WERI-Rb-1 (cell line): Measurements from ENCODE around the gene NPLOC4.
"Not testable (repeated sequence)": the region's sequence is repeated elsewhere in the genome, so short reads cannot be mapped to it uniquely, and the experiment has no call there.

Source experiments
- DNase-seq: peaks from one replicate; pipeline ENCODE4 v3.0.0-alpha.2; 2020
- H3K27ac ChIP-seq: fragments of 250-450 bp; sonication (Bioruptor Pico); 2 replicates; pipeline ENCODE4 v1.5.1; 2020; ENCODE audit warnings: mild to moderate bottlenecking, moderate library complexity
- H3K27me3 ChIP-seq: fragments of 250-450 bp; sonication (Bioruptor Pico); 2 replicates; pipeline ENCODE4 v1.5.1; 2021; ENCODE audit warnings: mild to moderate bottlenecking, low read depth, moderate library complexity; ENCODE audit not compliant: insufficient read depth, severe bottlenecking
- H3K36me3 ChIP-seq: fragments of 250-450 bp; sonication (Bioruptor Pico); 2 replicates; pipeline ENCODE4 v1.5.1; 2020; ENCODE audit warnings: mild to moderate bottlenecking, moderate library complexity
- H3K4me3 ChIP-seq: 2 replicates; pipeline ENCODE4 v1.5.1; 2011; ENCODE audit warnings: low read depth, mild to moderate bottlenecking, control low read depth, low read length
- H3K9me3 ChIP-seq: fragments of 250-450 bp; sonication (Bioruptor Pico); 2 replicates; pipeline ENCODE4 v1.5.1; 2021; ENCODE audit warnings: mild to moderate bottlenecking, moderate library complexity; ENCODE audit not compliant: severe bottlenecking
- TF ChIP-seq, protein P1 (sequence below): IDR thresholded peaks from 2 replicates; pipeline ENCODE4 v1.5.1; 2011; ENCODE audit warnings: low read depth, mild to moderate bottlenecking, control low read depth, inconsistent platforms, low read length

Gene NPLOC4

DNA sequence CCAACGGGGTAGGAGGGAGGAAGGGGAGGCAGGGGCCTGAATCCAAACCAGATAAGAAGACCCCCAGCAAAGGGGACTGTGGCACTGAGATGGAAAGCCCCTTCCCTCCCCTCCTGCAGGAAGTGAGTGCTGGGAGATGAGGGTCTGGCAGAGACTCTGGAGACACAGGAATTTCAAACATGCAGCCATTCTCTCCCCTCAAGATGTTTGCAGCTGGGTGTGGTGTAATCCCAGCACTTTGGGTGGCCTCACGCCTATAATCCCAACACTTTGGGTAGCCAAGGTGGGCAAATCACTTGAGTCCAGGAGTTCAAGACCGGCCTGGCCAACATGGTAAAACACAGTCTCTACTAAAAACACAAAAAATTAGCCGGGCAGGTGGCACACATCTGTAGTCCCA, 50.8 kb downstream of the NPLOC4 start:
- Histone ChIP-seq H3K9me3 (no peaks in the 10 kb centered on the region), H3K4me3 (no peak overlapping the region), H3K36me3 (peaks cover 94% of the 10 kb centered on the region), H3K27me3 (no peaks in the 10 kb centered on the region), H3K27ac (no peak overlapping the region)
- no peak for DNase-seq
- TF ChIP-seq, protein P1, sequence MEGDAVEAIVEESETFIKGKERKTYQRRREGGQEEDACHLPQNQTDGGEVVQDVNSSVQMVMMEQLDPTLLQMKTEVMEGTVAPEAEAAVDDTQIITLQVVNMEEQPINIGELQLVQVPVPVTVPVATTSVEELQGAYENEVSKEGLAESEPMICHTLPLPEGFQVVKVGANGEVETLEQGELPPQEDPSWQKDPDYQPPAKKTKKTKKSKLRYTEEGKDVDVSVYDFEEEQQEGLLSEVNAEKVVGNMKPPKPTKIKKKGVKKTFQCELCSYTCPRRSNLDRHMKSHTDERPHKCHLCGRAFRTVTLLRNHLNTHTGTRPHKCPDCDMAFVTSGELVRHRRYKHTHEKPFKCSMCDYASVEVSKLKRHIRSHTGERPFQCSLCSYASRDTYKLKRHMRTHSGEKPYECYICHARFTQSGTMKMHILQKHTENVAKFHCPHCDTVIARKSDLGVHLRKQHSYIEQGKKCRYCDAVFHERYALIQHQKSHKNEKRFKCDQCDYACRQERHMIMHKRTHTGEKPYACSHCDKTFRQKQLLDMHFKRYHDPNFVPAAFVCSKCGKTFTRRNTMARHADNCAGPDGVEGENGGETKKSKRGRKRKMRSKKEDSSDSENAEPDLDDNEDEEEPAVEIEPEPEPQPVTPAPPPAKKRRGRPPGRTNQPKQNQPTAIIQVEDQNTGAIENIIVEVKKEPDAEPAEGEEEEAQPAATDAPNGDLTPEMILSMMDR: no peak

DNA sequence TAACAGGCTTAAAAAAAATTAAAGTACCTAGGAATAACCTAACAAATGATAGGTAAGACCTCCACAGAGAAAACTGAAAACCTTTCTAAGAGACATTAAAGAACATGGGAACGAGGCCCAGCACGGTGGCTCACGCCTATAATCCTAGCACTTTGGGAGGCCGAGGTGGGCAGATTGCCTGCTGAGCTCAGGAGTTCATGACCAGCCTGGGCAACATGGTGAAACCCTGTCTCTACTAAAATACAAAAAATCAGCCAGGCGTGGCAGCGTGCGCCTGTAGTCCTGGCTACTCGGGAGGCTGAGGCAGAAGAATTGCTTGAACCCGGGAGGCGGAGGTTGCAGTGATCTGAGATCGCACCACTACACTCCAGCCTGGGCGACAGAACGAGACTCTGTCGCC, 52.1 kb downstream of the NPLOC4 start:
- not testable (repeated sequence) for DNase-seq, H3K27me3 ChIP-seq, H3K4me3 ChIP-seq, H3K27ac ChIP-seq, H3K9me3 ChIP-seq
- H3K36me3 ChIP-seq: peaks cover 92% of the 10 kb centered on the region

DNA sequence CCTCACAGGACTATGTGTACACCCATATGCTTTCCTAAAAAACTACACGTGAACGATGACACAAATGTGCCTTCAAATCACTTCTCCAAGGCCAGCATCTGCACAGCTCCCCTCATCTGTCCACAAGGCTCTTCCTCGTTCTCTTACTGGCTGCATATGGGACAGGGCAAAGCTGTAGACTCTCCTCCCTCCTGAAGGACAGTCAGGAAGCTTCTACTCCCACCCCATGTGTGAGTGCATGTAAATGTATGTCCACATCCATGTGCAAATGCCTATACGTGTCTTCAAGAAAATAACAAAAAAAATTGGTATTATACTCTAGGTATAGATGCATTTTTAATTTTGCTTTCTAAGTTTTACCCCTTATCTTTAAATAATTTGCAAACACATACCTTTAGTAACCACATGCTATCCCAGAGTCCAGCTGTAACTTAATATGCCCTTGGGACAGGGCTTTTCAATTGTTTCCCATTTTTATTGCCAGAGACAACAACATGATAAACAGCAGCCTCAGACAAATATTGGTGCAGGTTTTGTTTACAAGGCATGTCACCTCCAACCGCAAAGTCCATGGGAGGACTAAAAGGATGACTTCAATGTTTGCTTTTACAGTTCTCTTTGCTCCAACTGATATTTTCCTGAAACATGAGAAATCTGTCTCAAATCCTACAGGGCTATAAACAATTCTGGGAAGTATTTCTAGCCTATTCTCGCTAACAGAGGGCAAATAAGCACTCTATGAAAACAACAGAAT, 53.1 kb downstream of the NPLOC4 start:
- no peak overlapping the region for H3K27ac ChIP-seq

DNA sequence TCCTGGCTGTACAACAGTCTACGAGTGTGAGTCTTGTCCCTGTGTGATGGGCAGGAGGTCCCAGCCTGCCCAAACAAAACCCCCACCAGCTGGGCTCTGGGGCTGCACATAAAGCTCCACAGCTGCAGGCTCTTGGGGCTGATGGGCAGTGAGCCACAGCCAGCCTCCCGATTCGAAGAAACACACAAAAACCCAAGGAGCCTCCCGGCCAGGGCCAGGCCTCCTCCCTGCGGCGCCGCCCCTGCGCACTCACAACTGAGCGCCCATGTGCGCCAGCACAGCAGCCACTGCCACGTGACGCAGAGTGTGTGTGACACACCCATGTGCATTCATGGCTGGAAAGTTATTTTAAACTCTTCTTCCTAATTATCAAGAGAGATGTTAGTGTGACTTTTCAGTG, 54.2 kb downstream of the NPLOC4 start:
- no peak for DNase-seq
- Histone ChIP-seq H3K27ac (no peak overlapping the region), H3K4me3 (no peak overlapping the region), H3K9me3 (no peaks in the 10 kb centered on the region), H3K36me3 (peaks cover 92% of the 10 kb centered on the region), H3K27me3 (no peaks in the 10 kb centered on the region)
- TF ChIP-seq, protein P1: no peak

More for the DNA sequence above, 53.1 kb downstream of the NPLOC4 start:
- no peaks in the 10 kb centered on the region for H3K27me3 ChIP-seq
- peaks cover 92% of the 10 kb centered on the region for H3K36me3 ChIP-seq
- no peak overlapping the region for H3K4me3 ChIP-seq
- no peak for DNase-seq
- H3K9me3 ChIP-seq: no peaks in the 10 kb centered on the region
- TF ChIP-seq, protein P1: no peak

DNA sequence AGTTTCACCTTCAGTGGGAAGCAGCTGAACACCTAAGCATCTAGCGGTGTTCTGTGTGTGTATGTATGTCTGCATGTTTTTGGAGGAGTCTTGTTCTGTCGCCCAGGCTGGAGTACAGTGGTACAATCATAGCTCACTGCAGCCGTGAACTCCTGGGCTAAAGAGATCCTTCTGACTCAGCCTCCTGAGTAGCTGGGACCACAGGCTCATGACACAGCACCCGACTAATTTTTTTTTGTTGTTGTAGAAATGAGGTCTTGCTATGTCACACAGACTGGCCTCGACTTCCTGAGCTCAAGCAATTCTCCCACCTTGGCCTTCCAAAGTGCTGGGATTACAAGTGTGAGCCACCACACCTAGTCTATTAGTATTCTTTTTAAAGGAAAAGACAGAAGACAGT, 54.6 kb downstream of the NPLOC4 start:
- no peaks in the 10 kb centered on the region for H3K27me3 ChIP-seq
- no peaks in the 10 kb centered on the region for H3K9me3 ChIP-seq
- TF ChIP-seq, protein P1: no peak
- H3K4me3 ChIP-seq: no peak overlapping the region
- no peak overlapping the region for H3K27ac ChIP-seq
- H3K36me3 ChIP-seq: peaks cover 95% of the 10 kb centered on the region
- DNase-seq: no peak

DNA sequence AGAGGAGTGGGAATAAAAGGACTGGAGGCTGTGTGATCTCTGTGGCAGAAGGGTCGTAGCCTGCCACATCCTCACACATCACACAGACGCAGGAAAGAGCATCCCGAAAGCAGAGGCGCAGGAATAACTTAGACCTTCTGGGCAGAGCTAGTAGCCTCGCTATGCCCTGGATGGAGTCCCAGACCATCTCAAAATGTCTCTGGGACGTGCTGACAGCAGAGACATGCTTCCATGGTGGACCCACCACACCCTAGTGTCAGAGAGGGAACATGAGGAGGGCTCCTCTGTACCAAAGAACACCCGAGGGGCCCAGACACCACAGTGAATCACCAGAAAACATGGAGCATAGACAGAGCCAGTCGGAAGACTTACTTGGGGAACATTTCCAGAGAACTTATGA, 55.2 kb downstream of the NPLOC4 start:
- no peak for DNase-seq
- Histone ChIP-seq H3K27ac (no peak overlapping the region; the same call in 1 of the 2 replicates), H3K4me3 (no peak overlapping the region), H3K9me3 (no peaks in the 10 kb centered on the region), H3K36me3 (peaks cover 91% of the 10 kb centered on the region), H3K27me3 (no peaks in the 10 kb centered on the region)
- TF ChIP-seq, protein P1: no peak
